ENCODE results near the gene LBH.
"Not testable (repeated sequence)": the region's sequence is repeated elsewhere in the genome, so short reads cannot be mapped to it uniquely, and the experiment has no call there.

LBH gene

GRCh38 chr2:30267161-30267975 is 36.0 kb downstream of the LBH start:
- TF ChIP-seq CTCF (conservative IDR thresholded peaks at IDR 0.05) (no peak), ZFX (IDR thresholded peaks at IDR 0.05) (no peak)
- no peak overlapping the region for H3K27ac ChIP-seq

- TF ChIP-seq CTCF (conservative IDR thresholded peaks at IDR 0.05) (no peak), ZFX (IDR thresholded peaks at IDR 0.05) (no peak)
- no peak overlapping the region for H3K27ac ChIP-seq
Measured at GRCh38 chr2:30268296-30268871, 37.0 kb downstream of the LBH start.

- H3K27ac ChIP-seq: not testable (repeated sequence)
Measured at GRCh38 chr2:30269114-30269770, 37.9 kb downstream of the LBH start.

- H3K27ac ChIP-seq: no peak overlapping the region
- TF ChIP-seq ZFX (IDR thresholded peaks at IDR 0.05) (no peak), CTCF (conservative IDR thresholded peaks at IDR 0.05) (no peak)
Measured at GRCh38 chr2:30269771-30270145, 38.4 kb downstream of the LBH start.

- TF ChIP-seq CTCF (conservative IDR thresholded peaks at IDR 0.05) (no peak), ZFX (IDR thresholded peaks at IDR 0.05) (no peak)
- no peak overlapping the region for H3K27ac ChIP-seq
Measured at GRCh38 chr2:30270166-30270565, 38.8 kb downstream of the LBH start.

GRCh38 chr2:30271301-30271700 is 40.0 kb downstream of the LBH start:
- no peak overlapping the region for H3K27ac ChIP-seq
- no peak for TF ChIP-seq ZFX (IDR thresholded peaks at IDR 0.05)
- TF ChIP-seq CTCF (conservative IDR thresholded peaks at IDR 0.05): no peak

- TF ChIP-seq ZFX (IDR thresholded peaks at IDR 0.05) (no peak), CTCF (conservative IDR thresholded peaks at IDR 0.05) (no peak)
Measured at GRCh38 chr2:30272286-30272685, 41.0 kb downstream of the LBH start.

More at GRCh38 chr2:30272286-30272685, 41.0 kb downstream of the LBH start:
- H3K27ac ChIP-seq: no peak overlapping the region

All from C4-2B (cell line).